Stimulated activated CD8-positive, alpha-beta memory T cell treated with anti-CD3 and anti-CD28 coated beads, Interleukin-12 subunit alpha, Interleukin-12 subunit beta, amount 100 ng/mL, for 24 hours (primary cell): ENCODE results near the gene ATP6V0A4.
"Not testable (repeated sequence)": the region's sequence is repeated elsewhere in the genome, so short reads cannot be mapped to it uniquely, and the experiment has no call there.

Experiments used
- DNase-seq: peaks from one replicate; pipeline ENCODE4 v3.0.0-alpha.2; 2020; ENCODE audit errors: extremely low read depth

ATP6V0A4 gene

GRCh38 chr7:138750473-138750872 is 47.5 kb downstream of the ATP6V0A4 start:
- DNase-seq, result no peak

- DNase-seq, result no peak
Measured at GRCh38 chr7:138749960-138750359, 48.0 kb downstream of the ATP6V0A4 start.

DNA sequence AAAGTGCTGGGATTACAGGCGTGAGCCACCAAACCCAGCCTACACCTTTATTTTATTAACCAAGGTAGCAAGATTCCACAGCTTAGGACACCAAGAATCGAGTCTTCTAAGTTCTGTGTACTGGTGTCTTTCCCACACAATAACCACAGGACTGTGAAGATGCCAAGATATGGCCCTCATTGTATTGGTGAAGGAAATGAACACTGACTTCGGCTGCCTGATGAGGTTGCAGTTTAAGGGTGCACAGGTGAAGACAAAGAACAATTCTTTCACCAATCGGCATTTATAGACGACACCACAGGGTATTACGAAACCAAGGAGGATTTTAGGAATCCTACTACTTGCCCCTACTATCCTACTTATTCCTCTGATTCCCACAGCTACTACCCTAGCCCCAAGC is 49.3 kb downstream of the ATP6V0A4 start:
- DNase-seq, result no peak

DNA sequence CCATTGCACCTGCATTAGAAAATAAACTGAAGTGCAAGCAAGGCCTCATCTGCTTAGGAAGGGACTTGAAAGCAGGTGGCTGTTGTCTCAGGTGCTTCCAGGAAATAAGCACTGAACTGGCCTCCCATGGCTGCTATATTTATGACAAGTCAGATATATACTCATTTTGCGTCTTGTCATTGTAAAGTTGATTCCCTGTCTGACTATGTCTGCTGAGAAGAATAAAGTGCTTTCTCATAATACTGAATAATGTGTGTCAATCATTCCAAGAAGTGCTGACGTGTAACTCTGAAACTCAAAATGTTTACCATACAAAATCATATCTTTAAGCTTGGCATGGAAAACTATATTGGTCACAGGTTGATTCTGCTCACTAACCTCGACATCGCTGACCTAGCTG is 51.9 kb downstream of the ATP6V0A4 start:
- no peak for DNase-seq

DNA sequence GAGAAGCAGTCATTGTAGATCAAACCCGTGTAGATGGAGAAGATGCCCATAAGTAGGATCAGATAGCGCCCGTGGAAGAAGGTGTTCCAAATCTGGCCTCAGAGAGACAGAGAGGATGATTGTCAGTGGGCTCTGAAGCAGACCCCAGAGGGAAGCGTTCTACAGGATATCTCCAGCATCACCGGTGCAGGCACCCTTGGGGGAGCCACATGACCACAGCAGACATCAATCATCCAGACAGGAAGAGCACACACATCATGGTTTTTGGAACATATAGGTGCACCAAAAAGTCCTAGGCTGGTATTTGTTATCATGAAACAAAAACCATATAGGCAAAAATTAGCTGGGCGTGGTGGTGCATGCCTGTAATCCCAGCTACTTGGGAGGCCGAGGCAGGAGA is 52.8 kb downstream of the ATP6V0A4 start:
- no peak for DNase-seq

DNA sequence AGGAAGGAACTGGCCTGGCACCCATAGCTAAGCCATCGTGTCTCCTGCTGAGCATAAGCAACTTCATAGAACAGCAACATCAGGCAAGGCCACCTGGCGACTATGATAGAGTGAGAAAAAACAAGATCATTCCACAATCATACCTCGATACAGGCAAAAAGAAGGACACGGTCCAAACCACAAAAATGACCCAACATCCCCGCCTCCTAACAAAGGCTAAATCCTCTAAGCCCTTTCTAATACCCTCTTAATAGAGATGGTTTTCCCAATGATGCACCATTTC is 56.6 kb downstream of the ATP6V0A4 start:
- DNase-seq, result no peak

DNA sequence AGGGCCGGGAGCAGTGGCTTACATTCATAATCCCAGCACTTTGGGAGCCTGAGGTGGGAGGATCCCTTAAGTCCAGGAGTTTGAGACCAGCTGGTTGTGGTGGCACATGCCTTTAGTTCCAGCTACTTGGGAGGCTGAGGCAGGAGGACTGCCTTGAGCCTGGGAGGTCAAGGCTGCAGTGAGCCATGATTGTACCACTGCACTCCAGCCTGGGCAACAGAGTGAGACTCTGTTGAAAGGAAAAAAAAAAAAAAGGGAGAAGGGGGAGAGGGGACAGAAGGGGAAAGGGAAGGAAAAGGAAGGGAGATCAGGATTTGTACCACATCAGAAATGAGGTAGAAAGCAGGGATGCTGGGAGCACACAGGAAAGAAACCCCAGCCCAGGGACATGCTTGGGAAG is 58.1 kb downstream of the ATP6V0A4 start:
- DNase-seq, result no peak

DNA sequence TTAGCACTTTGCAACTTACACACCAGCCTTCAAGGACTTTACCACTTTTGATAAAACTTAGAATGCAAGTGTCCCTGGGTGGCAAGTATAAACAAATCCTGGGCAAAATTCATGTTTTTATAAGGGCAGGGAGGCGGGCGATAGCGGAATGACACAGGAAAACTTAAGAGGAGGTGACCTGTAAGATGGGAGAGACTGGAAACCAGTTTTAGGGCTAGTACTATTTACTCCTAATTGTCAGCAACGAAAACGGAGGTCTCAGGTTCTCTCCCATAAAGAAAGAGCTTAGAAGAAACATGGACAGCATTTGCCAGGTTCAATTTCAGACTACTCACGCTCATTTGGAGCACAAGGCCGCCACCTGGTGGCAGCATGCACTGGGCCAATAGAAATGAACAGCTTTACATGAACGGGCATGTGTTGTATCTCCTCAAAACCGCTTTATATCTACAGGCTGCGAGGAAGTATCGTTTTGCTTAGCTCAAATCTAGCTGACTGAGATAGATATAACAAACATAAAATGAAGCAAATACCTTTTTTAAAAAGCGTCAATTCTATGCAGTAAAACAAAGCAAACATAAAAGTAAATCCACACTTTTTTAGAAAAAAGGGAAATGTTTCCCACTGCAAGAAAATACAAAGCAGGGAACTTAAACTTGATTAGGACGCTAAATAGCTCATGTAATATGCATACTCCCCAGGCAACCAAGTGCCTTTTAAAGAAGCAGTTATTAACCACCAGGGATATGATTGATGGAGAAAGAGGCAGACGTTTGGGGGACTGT is 59.3 kb downstream of the ATP6V0A4 start:
- peak; percentile 49 for DNase-seq

GRCh38 chr7:138738114-138738513 is 59.9 kb downstream of the ATP6V0A4 start:
- no peak for DNase-seq

DNA sequence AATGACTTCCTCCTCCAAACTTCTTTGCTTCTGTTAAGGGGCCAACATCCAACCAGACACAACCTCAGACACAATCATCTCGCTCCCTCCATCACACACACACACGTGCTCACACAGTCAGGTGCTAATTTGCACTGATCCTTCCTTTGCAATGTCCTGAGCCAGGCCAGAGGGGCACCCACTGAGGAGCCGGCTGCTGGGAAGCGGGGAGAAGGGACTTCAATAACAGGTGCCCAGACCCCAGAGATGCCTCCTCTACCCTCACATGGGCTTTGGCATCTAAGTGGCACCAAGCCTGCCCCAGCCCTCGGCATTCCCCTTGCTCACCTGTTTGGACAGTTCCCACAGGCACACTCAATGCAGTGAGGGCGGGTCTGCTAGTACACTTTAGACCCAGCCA is 62.6 kb downstream of the ATP6V0A4 start:
- DNase-seq, result no peak

- DNase-seq, result not testable (repeated sequence)
Measured at GRCh38 chr7:138731733-138732132, 66.3 kb downstream of the ATP6V0A4 start.

DNA sequence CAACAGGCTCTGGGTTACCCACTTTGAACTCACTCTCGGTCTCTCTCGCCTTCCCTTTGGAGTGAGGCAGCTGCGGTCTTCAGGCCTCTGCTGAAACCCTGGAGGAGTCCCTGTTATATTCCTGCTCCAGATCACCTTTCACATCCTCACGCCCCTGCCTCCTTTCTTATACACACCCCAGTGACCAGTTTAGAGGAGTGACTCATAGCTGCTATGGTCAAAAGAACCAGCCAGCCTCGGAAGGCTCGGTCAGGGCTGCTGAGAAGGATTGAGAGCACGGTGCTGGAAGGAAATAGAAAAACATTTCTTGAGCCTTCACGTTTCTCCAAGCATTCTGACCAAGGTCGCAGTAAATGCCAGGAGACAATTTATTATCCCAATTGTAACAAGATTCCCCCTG is 68.6 kb downstream of the ATP6V0A4 start:
- no peak for DNase-seq

GRCh38 chr7:138727336-138728099 is 70.5 kb downstream of the ATP6V0A4 start:
- no peak for DNase-seq

DNA sequence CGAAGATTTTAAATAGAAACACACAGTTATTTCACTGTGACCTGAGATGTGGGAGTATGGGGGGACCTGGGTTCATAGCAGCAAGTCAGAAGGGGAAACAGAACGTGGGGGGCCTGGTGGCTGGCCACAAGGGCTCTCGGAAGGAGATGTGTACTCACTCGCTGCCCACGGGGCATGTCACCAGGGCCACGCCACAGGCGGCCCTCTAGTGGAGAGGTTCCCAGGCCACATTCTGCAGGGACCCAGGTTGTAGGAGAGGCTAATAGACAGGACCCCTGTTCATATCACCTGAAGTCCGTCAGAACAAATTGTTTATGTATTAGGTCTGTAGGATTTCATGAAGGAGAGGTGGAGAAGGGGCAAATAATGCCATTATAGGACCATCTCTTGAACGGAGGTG is 71.7 kb downstream of the ATP6V0A4 start:
- no peak for DNase-seq

GRCh38 chr7:138720286-138720685 is 77.7 kb downstream of the ATP6V0A4 start:
- DNase-seq, result no peak

DNA sequence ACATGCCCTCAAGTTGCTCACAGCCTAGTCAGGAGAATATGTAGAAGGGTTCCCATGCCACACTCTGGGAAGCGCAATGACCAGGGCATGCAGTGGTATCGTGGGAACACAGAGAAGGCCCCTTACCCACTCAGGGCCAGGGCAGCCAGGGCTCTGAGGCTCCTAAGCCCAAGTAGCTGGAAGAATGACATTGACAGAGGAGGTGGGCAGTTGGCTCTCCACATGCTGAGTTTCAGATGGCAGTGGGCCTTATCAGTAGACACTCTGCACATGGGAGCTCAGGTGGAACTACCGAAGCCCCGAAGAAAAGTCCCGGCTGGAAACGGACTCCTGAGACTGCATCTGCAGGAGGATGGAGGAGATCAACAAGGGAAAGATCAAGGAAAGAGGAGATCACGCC is 81.1 kb downstream of the ATP6V0A4 start:
- DNase-seq, result no peak

DNA sequence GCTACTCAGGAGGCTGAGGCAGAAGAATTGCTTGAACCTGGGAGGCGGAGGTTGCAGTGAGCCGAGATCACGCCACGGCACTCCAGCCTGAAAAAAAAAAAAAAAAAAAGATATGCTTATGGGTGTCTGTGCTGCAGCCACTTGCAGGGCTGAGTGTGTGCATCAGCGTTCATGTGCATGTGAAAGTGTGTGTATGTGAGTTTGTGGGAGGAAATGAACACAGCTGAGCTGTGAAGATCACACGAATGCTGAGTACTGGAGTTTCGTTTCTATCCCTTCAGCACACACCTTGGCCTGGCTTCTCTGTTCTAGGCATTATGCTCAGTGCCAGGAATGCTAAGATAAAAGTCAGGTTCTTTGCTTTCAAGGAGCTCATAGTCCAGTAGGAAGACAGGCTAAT is 84.8 kb downstream of the ATP6V0A4 start:
- DNase-seq, result no peak

DNA sequence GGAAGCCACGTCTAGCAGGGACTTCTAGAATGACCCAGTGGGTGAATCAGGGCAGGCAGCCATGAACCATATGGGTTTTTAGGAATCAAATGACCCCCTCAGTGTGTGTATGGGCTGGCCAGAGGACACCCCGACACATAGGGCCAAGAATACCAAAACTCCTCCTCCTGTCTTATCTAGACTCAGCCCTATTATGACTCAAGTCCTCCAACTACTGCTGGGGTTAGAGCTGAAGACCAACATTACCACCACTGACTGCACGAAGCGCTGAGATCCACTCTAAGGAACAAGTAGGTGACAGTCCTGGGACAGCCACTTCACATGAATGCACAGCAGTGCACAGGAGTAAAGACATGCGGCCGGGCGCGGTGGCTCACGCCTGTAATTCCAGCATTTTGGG is 85.3 kb downstream of the ATP6V0A4 start:
- DNase-seq, result no peak

DNA sequence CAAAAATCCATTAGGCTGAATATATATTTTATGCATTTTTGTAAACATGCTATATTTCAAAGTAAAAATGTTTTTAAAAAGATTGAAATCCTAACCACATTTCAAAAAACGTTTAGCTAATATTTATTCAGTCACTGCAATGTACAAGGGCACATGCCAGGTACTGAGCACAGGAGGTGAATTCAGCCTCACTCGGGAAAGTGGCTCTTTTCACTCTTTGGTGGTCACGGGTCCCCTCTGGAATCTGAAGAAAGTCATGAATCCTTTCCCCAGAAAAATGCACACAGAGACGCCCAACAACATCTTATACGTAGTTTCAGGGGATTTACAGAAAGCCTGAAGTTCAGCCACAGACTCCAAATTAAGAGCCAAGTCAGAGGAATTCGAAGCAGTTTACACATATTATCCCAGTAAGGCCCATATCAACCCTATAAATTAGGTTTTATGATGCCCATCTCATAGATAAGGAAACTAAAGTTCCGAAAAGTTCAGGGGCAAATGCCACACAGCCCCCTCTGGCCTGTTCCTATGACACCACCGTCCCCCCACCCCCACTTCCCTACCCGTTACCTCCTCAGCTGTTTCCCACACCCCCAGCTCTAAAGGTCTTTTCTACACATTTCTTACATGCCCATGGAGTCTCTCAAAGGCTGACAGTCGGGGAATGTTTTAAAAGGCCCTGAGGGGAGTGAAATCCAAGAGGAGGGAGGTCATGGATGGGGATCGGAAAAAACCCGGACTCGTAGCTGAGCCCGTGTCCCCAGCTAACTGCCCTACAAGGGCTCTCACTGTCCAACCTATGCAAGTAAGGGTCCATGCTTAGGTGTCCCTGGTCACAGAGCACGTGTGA is 87.2 kb downstream of the ATP6V0A4 start:
- DNase-seq, result no peak

- DNase-seq, result no peak
Measured at GRCh38 chr7:138705167-138705566, 92.8 kb downstream of the ATP6V0A4 start.

DNA sequence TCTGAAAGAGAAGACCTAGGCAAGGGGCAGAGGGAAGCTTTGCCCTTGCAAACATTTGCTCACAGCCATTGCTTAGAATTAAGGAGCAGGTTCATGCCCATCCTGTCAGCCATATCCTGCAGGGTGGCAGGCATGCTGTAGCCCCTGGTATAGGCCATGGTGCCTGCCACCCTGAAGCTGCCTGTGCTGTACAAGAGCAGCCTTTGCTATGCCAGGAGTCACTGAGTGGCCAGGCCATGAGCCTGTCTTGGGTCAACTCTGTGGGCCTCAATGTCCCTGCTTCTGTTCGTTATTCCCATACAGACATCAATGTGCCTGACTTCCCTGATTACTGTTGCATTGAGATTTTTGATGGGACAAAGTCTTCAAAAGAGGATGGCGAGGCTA is 96.5 kb downstream of the ATP6V0A4 start:
- no peak for DNase-seq

- DNase-seq, result no peak
Measured at GRCh38 chr7:138700857-138701536, 97.0 kb downstream of the ATP6V0A4 start, which contains the start of gene SVOPL. Gene SVOPL (minus strand): TSS chr7:138701362. CDS start chr7:138679045, 22,317 bp downstream.
